HG02571 (cell line): ENCODE measurements around the gene PRR35.

ENCODE experiments used
- ATAC-seq: cut with Tn5 transposase; IDR thresholded peaks from one replicate; pipeline ENCODE4 v1.9.1; 2021; ENCODE audit warnings: mild to moderate bottlenecking, moderate library complexity; ENCODE audit not compliant: unreplicated experiment

PRR35 gene

DNA sequence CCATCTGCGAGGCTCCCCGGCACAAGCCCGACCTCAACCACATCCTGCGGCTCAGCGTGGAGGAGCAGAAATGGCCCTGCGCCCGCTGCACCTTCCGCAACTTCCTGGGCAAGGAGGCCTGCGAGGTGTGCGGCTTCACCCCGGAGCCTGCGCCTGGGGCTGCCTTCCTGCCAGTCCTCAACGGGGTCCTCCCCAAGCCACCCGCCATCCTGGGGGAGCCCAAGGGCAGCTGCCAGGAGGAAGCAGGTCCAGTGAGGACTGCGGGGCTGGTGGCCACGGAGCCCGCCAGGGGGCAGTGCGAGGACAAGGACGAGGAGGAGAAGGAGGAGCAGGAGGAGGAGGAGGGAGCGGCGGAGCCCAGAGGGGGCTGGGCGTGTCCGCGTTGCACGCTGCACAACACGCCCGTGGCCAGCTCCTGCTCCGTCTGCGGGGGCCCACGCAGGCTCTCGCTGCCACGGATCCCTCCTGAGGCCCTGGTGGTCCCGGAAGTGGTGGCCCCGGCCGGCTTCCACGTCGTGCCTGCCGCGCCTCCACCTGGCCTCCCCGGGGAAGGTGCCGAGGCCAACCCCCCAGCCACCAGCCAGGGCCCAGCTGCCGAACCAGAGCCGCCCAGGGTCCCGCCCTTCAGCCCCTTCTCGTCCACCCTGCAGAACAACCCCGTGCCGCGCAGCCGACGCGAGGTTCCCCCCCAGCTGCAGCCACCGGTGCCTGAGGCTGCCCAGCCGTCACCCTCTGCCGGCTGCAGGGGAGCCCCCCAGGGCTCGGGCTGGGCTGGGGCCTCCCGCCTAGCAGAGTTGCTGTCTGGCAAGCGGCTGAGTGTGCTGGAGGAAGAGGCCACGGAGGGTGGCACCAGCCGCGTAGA is 13.1 kb upstream of the PRR35 start:
- ATAC-seq: no peak

DNA sequence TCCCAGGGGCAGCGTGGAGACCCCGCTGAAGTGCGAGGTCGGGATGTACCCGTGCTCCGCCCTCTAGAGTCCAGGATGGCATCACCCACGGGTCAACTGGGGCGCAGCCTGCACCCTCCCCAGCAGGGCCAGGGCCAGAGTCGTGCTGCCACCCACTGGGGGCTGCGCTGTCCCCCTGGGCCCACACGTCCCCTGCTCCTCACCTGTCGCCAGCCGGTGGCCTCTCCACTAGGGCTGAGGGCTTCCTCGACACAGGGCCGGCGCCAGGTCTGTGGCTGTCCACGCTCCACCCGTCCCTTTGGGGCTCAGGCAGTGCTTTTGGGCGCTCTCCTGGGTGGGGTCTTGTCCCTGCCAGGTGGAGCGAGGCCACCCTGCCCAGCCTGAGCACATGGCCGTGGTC is 11.6 kb upstream of the PRR35 start:
- no peak for ATAC-seq

DNA sequence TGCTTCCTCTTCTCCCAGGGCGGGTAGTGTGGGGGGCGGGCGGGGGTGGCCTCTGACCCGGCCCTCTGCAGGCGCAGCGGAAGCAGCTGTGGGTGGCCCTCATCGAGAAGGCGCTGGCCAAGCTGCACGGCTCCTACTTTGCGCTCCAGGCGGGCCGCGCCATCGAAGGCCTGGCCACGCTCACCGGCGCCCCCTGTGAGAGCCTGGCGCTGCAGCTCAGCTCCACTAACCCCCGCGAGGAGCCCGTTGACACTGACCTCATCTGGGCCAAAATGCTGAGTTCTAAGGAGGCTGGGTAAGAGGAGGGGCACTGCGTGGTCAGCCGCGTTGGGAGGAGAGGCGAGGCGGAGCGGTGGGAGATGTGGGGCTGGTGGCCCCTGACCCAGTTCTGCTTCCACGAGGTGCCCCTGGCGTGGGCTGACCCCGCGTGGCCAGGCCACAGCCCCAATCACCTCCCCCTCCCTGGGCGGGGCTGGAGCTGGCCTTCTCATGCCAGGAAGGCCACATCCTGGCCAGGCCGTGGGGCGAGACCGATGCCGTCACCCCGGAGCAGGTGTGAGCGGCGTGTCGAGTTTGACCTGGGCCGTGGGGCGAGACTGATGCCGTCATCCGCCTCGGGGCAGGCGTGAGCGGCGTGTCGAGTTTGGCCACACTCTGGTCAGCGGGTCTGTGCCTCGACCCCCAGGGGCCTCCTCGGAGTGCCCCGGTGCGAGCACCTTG is 10.5 kb upstream of the PRR35 start:
- ATAC-seq: no peak

DNA sequence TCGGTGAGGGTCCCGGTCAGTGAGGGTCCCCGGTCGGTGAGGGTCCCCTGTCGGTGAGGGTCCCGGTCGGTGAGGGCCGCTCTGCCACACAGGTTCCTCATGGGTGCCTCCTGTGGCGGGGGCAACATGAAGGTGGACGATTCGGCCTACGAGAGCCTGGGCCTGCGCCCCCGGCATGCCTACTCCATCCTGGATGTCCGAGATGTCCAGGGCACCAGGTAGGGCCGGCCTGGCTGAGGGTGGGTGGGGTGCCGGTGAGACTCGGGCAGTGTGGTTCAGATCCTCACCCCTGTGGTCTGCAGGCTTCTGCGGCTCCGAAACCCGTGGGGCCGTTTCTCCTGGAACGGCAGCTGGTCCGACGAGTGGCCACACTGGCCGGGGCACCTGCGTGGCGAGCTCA is 9.0 kb upstream of the PRR35 start:
- ATAC-seq: no peak

DNA sequence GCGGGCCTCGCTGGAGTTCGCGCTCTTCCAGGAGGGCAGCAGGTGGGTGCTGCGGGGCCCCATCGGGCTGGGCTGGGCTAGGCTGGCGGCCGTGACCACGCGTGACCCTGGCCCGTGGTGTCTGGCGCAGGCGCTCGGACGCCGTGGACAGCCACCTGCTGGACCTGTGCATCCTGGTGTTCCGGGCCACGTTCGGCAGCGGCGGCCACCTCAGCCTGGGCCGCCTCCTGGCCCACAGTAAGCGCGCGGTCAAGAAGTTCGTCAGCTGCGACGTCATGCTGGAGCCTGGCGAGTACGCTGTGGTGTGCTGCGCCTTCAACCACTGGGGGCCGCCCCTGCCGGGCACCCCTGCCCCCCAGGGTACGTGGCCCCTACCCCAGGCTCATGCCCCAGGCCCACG is 8.0 kb upstream of the PRR35 start:
- no peak for ATAC-seq

DNA sequence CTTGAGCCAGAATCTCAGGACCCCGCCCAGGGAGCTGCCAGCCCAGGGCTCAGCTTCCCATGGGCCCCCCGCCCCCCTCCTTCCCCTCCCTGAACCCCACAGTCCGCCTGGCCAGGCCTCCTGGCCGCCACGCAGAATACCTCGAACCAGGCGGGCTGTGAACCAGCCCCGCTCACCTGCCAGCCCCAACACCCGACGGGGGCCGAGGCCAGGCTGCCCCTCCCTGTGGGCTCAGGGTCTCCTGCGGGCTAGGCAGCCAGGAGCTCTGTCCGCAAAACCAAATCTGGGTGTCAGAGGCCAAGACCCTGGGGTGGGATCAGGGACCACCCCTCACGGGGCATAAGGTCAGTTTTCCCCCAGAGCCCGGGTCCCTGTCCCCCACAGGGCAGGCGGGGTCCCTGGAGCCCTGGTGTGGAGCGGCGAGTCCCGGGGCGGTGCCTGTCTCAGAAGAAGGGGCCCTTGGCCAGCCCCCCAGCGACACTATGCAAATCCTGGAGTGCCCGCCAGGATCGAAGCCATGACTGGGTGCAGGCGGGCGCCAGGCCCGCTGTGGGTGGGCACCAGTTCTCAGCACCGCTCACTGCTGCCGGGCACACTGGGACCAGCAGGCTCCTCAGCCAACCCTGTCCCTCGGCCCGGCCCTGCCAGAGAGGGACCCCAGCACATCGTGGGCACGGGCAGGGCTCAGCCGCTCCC is 6.4 kb upstream of the PRR35 start:
- no peak for ATAC-seq

DNA sequence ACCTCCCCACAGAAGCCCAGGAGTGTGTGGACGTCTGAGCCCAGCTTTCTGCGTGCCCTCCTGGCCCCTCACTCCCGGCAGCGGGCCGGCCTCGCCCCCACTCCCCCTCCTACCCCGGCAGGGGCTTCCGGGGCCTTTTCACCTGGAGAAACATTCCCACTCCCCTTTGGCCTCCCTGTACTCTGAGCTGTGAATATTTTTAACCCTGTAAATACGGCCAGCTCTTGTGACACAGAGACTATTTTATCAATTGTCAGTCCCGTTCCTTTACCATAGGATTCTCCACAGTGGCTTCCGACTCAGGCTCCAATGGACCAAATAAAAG is 5.9 kb upstream of the PRR35 start:
- no peak for ATAC-seq

DNA sequence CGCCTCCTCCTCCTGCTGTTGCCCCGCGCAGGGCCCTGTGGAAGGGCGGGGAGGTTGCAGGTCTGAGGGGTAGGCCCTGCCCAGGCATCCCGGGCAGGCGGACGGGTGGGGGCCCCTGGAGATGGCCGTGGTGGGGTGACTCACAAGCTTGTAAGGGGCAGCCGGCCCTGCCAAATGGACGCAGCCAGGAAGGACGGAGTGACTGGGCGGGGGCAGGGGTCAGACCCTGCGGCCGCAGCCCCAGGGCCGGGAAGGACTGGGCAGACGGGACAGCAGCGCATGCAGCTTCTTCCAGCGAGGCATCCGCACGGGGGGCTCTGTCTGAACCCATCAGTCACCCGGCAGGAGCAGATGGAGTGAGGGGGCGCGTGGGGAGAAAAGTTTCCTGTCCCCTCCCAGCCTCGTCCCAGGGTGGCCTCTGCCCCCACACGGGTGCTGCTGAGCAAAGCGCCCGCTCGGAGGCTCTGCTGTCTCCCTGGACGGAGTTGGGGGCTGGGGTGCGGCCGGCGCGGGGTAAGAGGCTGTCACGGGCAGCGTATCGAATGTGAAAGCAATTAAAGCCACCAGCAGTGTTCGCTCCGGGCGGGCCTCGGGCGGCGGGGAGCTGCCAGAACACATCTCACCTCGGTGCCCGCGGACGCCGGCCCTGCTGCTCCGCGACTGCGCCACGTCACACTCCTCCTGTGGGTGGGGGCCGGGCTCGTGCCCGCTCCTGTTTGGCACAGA is 5.4 kb upstream of the PRR35 start:
- no peak for ATAC-seq

DNA sequence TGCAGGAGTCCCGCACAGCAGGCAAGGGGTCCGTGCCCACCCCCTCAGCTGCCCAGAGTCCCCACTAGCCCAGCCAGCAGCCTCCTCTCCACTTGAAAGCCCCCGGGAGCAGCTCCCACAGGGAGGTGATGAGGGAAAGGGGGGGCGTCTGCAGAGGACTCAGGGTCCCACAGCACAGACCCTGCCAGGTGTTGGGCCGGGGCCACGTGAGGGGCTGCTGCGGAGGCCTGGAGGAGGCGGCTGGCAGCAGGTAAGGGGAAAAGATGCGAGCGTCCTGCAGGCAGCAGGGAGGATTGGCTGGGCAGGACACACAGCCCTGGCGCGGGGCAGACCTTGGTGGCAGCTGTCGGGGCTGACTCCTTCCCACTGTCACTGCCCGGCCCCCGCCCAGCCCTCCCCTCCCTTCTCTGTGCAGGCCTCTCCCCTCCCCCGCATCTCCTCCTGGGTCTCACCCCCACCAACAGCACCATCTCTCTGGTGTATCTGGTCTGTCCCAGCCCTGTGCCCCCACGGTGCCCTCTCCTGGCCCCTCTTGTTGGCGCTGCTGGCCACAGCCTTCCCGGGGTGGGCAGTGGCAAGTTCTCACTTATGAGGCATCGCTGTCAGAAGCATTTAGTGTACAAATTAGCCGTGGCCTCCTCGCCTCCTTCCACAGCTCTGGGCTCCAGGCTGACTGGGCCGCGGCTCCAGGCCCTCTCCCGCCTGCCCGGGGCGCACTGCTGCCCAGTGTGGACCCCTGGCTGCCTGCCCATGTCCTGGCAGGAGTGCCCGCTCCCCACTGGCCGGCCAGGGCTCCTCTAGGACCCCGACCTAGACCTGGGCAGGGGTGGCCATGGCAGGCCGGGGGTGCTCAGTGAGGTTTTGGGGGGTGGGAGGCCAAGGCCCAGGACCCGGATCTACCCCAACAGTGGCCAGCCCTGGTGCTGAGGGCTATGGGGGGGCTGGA is 4.4 kb upstream of the PRR35 start:
- no peak for ATAC-seq

DNA sequence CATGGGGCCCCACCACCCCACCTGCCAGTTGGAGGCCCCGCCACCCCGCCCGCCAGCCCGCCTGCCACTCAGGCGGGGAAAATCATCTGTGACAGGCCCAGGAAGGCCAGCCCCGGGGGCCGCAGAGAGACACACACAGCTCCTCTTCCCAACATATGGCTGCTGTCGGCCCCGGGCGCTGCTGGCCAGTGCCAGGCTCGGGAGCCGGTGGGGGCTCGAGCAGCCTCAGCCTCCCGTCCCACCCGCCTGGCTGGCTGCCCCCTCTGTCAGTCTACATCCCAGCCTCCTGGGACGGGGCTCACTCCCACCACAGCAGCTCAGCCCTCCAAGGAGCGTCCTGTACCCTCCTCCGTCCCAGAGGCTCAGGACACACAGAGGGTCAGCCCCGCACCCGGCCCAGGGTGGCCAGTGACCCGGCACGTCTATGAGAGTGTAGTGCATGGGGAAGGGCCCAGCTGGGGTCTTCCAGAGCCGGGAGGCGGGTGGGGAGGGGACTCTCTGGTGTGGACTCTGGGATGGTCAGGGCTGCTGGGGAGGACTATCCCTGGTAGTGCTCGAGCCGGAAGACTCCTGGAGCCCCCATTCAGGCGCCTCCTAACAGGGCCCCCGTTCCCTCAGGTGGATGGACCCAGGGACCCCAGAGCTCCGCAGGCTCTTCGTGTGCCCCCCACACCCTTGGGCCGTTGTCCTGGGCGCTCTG is 3.6 kb upstream of the PRR35 start:
- no peak for ATAC-seq

DNA sequence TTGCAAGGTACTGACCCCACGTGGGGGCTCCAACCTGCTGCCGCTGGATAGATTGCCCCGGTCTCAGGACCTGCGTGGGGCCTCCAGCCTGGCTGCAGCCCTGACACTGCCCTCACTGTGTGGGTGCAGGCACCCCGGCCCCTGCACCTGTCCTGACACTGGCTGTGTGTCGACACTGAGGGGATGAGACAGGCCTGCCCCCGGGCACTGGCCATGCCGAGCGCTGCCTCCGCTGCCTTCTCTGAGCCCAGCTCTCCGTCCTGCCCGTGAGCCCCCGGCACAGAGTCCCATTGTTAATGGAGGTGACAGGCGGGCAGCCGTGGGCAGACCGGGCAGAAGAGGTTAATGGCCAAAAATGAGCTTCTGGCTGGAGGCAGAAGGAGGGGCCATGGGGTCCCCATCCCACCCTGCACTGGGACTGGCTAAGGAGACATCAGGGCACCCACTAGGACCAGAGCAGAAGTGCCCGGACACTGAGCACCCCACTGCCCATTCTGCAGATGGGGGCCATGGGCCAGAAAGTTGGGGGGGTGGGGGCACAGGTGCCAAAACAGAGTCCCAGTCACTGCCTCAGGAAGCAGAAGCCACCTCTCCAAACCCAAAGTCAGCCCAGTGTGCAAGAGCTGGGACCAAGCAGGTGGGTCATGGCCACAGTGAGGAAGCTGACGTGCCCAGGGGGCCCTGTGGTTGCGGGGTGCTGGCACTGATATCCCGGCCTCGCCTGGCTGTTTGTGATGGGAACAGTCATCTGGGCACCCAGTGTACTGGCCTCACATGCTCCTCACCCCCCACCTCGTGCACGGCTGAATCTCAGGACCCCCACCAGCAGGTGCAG is 2.5 kb upstream of the PRR35 start:
- ATAC-seq: no peak

DNA sequence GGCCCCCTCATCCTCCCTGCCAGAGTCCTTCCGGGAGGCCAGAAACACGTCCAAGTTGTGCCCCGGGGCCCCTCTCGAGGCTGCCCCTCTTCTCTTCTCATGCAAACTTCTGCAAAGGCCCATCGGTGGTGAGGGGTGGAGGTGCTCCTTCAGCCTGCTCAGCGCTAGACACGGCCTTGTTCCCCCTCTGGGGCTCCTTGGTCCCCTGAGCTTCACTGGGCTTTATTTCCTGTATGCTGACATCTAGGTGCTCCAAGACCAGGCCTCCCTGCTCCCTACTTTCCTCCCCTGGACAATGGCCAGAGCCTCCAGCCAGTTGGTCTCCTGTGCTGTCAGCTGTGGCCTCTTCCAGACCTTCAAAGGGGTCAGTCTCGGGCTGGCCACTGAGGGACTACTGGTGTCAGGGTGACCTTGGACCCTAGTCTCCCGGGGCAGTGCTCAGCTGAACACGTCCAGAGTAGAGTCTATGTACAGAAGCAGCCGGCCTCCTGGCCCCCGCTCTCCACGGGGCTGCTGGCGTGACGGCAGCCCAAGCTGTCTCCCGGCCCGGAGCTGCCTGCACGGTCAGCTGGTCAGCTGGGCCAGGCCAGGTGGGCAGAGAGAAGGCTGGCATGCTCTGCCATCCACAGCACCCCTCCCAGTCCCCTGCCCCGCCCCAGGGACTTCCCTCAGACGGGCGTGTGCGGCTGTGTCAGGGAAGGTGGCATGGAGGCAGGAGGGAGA is 1.7 kb upstream of the PRR35 start:
- ATAC-seq: no peak

DNA sequence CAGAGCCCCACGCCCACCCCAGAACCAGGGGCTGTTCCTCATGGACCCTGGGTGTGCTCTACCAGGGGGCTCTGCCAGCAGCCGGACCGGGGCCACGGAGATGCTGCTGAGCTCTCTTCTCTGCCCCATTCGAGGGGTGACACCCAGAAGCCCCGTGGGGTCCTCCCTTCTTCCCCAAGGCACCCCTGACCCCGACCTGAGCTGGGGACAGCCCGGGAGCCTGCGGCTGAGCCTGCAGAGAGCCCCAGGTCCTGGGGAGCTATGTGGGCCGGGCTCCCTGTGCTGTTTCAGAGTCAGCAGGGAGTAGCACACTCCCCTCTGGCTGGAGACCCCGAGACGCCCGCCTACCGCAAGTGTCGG is 1.2 kb upstream of the PRR35 start:
- no peak for ATAC-seq

DNA sequence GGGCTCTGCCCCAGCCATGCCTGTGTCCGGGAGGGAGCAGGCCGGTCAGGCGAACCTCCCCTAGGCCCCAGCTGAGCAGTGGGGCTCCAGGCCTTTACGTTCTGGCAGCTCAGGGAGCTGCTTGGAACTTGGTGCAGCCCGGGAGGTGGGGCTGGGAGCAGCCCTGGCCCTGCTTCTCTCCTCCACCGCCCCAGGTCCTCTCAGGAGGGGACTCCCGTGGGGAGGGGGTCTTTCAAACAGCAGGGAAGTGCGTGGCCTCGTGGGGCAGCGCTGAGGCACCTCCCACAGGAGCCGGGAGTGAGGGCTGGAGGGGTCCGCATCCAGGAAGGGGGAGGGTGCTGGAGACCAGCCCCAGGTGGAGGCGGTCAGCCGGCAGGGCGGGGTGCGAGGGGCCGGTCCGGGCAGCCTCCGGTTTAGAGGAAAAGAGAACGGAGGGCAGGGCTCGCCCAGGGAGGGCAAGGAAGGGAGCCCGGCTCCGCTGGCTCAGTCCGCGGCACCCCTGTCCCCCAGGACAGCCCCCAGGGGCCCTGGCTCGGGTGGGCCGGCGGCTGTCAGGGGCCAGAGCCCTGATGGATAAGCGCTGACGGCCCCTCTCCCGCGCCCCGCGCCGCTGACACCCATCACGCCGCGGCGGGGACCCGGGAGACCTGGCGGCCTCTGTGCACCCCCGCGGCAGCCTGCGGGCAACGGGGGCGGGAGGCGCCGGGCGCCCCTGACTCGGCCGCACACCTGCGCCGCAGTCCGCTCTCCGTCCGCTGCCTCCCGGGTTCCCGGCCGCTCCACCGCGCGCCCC is 587 bp upstream of the PRR35 start:
- ATAC-seq: no peak

DNA sequence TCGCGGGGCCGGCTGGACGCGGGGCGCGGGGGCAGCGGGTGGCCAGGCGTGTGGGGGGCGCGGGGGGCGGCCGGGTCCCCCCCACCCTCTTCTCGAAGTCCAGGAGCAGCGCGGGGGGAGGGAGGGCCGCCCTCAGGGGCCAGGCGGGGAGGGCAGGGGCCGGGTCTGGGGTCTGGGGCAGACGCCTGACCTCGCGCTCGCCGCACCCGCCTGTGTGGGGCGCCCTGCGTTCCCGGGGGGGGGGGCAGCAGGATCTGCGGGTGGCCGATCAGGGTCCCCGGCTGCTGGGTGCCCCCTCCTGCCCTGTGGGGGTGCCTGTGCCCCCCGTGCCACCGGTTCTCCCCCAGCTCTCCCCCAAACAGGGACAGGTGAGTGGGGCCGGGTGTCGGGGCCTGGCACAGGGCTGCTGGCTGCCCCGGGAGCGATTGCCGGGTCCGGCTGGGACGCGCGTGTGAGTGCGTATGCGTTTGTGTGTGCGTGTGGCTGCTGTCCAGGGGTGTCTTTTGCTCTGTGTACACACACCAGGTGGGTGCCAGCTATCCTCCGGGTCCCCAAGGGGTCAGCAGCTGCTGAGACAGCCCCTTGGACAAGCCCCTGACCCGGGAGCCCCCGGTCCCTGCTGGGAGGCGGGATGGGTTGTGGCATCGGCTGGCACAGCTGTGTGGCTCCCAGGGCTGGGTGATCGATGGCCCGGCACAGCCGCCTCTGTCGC is 663 bp downstream of the PRR35 start:
- ATAC-seq: no peak

DNA sequence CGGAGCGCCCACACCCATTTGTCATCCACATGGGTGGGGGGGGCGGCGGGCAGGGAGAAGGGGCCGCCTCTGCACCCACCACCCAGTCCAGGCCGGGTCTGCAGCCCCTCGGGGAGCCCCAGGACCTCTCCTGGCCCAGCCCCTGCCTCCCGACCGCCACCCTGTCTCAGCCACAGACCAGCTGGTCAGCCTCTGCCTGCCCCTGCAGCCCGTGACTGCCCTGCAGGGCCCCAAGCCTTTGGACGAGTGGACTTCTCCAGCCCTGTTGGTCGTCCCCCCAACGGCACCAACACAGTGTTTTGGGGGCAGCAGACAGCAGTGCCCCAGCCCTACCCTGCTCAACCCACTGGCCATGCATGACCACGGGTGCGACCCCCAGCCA is 1.2 kb downstream of the PRR35 start:
- no peak for ATAC-seq
